ENCODE data around the gene SFSWAP.

GRCh38 chr12:131785763-131786330 is 75.0 kb downstream of the SFSWAP start:
- TF ChIP-seq, protein P1, sequence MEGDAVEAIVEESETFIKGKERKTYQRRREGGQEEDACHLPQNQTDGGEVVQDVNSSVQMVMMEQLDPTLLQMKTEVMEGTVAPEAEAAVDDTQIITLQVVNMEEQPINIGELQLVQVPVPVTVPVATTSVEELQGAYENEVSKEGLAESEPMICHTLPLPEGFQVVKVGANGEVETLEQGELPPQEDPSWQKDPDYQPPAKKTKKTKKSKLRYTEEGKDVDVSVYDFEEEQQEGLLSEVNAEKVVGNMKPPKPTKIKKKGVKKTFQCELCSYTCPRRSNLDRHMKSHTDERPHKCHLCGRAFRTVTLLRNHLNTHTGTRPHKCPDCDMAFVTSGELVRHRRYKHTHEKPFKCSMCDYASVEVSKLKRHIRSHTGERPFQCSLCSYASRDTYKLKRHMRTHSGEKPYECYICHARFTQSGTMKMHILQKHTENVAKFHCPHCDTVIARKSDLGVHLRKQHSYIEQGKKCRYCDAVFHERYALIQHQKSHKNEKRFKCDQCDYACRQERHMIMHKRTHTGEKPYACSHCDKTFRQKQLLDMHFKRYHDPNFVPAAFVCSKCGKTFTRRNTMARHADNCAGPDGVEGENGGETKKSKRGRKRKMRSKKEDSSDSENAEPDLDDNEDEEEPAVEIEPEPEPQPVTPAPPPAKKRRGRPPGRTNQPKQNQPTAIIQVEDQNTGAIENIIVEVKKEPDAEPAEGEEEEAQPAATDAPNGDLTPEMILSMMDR (IDR thresholded peaks at IDR 0.05 in 2 of 3, conservative IDR thresholded peaks at IDR 0.05 in 1 of 3; ENCODE audit: borderline replicate concordance in 1 of 3, insufficient read depth in 1 of 3, low read depth in 2 of 3, low read length in 2 of 3) = no peak
- TF ChIP-seq, protein P2, sequence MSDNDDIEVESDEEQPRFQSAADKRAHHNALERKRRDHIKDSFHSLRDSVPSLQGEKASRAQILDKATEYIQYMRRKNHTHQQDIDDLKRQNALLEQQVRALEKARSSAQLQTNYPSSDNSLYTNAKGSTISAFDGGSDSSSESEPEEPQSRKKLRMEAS (IDR thresholded peaks at IDR 0.05) = no peak
- TF ChIP-seq YY1 (IDR thresholded peaks at IDR 0.05; ENCODE audit: extremely low read depth, insufficient replicate concordance, low read depth, low read length) (no peak), POLR2A (IDR thresholded peaks at IDR 0.05; ENCODE audit: borderline replicate concordance, extremely low read depth, insufficient read depth, insufficient read length) (no peak), EZH2phosphoT487 (IDR thresholded peaks at IDR 0.05; ENCODE audit: borderline replicate concordance) (no peak), ZBTB33 (IDR thresholded peaks at IDR 0.05; ENCODE audit: extremely low read depth, insufficient replicate concordance, low read length) (no peak)
